HG02610 (cell line): ENCODE results near the gene SLC17A3.
A peak's percentile ranks its signal among the peaks of the same experiment; 100 is the strongest.

Experiments used
- ATAC-seq: cut with Tn5 transposase; IDR thresholded peaks from one replicate; pipeline ENCODE4 v1.9.1; 2021; ENCODE audit warnings: mild to moderate bottlenecking, moderate library complexity; ENCODE audit not compliant: unreplicated experiment

Gene SLC17A3

DNA sequence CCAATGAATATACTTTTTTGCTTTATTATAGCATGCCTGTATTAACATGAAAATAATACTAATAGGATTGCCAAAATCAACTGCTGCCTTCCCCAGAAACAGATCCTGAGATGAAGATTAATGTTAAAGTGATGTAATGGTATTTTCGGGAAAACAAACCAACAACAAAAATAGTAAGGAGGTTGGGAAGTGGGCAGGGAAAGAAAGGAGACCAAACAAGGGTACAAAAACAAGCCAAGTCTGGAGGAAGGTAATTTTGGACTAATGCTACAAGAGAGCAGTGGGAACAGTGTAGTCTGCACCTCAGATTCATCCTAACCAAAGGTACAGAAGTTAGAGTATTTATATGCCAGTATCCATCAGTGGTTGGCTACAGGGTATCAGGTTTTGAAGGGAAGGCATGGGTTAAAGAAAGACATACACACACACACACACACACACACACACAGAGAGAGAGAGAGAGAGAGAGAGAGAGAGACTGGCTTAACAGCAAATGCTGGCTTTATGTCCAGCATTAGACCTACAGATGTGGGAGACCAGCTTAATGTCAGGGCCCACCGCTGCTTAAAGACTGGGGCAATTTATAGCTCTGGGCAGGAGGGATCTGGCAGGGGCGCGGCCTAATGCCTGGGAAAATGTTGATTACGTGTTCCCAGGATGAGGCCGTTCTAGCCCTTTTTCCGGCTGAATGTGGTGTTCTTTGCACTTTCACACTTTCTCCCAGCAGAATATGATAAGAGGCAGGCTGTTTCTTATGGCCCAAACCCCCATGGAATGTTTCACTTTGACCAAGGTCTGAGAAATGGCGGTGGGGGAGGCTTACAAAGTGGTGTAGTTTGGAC, 38.4 kb downstream of the SLC17A3 start:
- no peak for ATAC-seq

DNA sequence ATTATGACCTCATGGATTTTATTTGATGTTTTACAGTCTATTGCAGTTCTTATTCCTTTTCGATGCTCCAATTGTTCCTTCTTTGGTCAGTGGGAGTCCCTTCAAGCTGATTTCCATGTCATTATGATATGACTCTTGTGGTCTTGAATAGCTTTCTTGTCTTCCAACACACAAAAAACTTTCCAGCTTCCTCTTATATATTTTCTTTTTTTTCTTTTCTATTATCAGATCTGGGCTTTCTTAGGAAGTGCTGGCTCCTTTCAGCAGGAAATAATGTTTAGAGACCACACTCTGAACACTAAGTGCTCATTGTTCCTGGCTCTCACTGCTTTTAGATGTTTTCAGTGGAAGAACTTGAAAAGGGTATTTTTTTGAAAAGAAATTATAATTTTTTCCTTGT, 39.1 kb downstream of the SLC17A3 start:
- ATAC-seq: no peak

DNA sequence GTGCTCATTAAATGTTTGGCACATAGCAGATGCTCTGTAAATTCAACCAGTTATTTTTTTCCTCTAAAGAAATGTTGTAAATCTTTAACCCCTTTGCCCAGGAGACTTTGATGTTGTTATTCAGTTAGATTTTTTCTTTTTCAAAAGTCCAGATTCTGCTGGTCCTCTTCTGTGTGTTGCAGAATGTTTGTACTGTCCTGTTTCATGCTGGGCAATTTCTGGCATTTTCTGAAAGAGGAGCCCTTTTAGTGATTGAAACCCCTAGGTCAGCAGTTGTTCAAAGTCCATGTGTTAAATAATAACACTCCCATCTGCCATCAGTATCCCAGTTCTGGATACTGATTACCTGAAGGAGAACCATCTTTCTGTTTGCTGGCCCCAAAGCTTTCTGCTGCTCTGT, 40.9 kb downstream of the SLC17A3 start:
- no peak for ATAC-seq

DNA sequence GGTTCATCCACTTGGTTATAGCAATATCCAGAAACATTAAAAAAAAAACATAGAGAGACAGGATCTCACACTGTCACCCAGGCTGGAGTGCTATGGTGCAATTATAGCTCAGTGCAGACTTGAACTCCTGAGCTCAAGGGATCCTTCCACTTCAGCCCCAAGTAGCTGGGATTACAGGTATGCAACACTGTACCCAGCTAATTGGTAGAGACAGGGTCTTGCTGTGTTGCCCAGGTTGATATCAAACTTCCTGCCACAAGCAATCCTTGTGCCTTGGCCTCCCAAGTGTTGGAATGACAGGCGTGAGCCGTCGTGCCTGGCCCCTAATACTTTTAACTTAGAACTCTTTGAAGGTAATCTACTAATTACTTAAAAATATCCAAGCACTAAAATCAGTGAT, 41.4 kb downstream of the SLC17A3 start:
- no peak for ATAC-seq

DNA sequence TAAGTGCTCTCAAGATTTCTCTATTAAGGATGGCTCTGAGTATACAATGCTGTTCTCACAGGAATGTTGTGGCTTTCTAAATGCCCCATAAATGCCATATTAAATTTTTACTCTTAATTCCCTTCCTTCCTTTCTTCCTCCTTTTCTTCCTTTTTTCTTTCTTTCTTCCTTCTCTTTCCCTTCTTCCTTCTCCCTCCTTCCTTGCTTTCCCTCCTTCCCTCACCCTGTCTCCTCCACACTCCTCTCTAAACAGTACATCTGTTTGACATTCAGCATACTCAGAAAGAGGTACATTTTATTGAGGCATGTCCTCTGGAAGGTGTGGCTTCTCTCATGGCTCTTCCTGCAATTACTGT, 41.8 kb downstream of the SLC17A3 start:
- ATAC-seq: no peak

DNA sequence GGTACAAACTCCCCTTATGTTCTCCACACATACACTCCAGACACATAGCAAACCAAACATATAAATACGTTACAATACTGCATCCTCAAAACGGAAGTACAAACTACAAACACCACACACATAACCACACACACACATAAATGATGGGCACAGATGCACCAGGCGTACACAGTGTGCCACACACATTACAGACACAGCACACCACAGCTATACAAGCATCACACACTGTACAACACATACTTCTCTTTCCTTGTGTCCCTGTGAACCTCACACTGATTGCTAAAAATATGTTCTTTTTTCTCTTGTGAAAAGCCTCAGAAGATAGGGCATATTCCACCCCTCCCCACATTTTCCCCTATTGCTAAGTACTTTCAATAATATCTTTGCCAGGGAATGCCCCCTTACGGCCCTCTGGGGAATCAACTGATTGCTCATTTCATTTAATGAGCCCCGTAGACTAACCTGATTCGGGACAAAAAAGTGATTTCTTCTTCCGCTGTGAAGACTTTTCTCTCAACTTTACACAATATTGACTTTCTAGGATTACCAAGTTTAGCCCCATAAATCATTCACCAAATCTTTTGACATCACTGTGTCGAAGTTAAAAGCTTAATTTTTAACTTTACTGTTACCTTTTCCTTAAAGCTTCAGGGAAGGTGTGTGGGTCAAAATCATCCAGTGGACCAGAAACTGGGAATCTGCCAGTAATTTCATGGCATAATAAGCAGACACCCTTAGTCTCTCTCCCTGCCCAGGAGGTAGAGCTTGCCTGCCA, 42.3 kb downstream of the SLC17A3 start, which contains the start of gene SLC17A1:
TSS of gene SLC17A1 (minus strand) at position 521 of the 775 bp plus-strand sequence. CDS start 1,495 bp downstream, outside the sequence.
- no peak for ATAC-seq

DNA sequence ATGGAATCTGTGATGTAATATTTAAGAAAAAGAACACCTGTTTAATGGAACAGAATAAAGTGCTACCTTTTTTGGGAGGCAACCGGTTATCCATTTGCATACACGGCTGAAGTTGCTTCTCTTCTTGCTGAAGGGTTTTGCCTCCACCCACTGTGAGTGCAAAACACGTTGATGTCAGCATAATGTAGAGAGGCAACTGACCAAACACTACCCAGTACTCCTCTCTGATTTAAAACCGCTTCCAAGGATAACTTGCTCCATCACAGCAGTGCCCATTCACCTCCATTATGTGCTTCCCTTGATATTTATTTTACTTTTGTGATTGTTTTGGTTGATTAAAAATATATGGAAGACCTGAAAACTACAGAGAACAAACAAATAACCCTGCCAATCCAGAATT, 43.6 kb downstream of the SLC17A3 start:
- no peak for ATAC-seq

DNA sequence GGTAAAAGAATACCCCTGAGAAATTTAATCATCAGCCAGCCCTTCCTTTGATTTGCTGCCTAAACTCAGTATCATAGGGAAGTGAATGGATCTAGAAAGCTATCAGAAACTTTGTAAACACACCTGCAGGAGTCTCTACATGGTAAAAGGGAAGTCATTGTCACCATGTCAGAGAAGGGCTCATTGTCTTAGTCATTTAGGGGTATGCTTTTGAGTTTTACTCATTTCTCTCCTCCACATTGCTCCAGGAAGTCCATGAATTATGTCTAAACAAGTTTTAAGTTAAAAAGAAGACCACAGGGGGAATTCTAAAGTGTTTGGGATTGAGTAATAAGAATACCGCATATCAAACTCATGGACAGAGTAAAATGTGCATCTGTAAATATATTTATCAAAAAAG, 44.7 kb downstream of the SLC17A3 start:
- ATAC-seq: peak; percentile 98

DNA sequence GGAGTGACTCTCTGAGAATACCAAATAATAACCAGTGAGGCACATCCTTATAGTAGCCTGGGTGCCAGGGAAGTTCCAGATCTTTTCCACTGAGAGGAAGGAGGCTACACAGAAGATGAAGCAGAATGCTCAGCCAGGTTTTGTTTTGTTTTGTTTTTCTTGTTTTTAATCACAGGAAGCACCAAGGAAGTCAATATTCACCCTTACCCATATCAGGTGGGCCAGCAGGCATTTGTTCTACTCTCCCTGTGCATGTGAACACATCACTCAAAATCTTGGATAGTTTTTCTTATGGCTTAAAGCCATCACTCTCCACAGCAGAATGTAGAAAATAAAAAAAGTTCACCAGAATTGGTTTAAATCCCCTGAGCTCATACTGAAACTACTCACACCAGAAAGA, 52.7 kb downstream of the SLC17A3 start:
- no peak for ATAC-seq

DNA sequence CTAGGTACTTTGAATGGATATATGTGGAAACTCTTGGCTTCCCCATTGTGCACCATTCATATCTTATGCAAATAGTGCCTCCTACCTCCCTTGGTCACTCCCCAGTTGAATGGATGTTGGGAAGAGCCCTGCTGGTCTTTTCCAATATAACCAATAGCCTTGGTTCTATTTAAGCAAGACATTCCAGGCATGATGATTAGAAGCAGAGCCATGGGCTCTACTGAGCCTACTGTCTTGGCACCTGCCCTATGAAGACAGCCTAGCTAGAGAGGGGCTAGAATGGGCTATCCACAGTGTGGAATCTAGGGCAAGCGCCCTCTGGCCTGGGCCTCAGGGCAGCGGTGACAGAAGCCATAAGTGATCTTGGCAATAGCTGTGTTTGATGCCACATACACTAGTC, 57.8 kb downstream of the SLC17A3 start:
- no peak for ATAC-seq

DNA sequence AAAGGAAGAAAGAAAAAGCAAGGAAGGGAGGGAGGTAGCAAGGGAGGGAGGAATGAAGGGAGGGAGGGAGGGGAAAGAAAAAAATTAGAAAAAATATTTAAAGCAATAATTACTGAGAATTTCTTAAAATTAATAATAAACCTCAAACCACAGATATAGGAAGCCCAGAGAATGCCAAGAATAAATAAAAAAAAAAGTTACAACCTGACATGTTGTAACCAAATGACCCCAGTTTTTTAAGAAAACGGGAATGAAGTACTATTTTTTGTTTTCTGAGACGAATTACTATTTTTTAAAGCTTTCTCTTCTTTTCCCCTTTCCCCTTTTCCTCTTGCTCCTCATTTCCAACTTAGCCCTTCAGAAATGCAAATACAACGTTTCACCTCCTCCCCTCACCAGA, 58.8 kb downstream of the SLC17A3 start:
- ATAC-seq: no peak

DNA sequence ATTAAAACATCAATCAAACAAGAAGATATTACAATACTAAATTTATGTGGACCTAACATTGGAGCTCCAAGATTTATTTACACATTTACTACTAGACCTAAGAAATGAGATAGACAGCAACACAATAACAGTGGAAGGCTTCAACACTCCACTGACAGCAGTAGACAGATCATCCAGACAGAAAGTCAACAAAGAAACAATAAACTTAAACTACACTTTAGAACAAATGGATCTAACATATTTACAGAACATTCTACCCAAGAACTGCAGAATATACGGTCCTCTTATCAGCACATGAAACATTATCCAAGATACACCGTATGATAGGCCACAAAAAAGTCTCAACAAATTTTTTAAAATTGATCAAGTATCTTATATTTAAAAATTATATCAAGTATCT, 69.2 kb downstream of the SLC17A3 start:
- no peak for ATAC-seq

DNA sequence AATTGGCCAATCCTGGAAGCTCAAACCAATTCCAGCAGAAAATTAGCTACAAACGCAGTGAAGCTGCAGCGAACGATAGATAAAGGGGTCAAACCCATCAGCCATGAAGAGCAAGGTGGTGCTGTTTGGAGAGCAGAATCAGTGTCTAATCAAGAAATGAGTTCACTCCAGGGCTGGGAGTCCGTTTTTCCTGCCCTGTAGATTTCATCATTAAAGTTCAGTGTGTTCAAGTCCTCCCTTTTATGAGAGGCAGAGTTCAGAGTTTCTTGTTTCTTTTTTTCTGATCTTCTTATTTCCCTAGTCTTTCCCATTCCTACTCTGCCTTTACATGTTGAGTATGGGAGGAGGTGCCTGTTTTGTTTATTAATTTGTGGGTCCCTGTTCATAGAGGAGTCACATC, 72.6 kb downstream of the SLC17A3 start:
- ATAC-seq: no peak
